DOHH2 (cell line): ENCODE measurements around the gene GHDC.

Experiments
- H3F3A ChIP-seq: fragments of 200-600 bp; sonication (generic), shearing (Covaris generic); 2 replicates; pipeline ENCODE4 v1.6.0; 2016; ENCODE audit warnings: antibody characterized with exemption, mild to moderate bottlenecking; ENCODE audit not compliant: control insufficient read depth, insufficient read depth
- H3K27ac ChIP-seq: fragments of 200-600 bp; sonication (generic); 2 replicates; pipeline ENCODE4 v1.5.1; 2014; ENCODE audit warnings: low read depth, mild to moderate bottlenecking, low read length, moderate library complexity
- H3K27me3 ChIP-seq: fragments of 200-600 bp; sonication (generic); 2 replicates; pipeline ENCODE4 v1.6.1; 2014; ENCODE audit warnings: mild to moderate bottlenecking, low read length, mixed read lengths; ENCODE audit not compliant: control insufficient read depth
- H3K36me3 ChIP-seq: fragments of 200-600 bp; sonication (generic); 2 replicates; pipeline ENCODE4 v1.6.1; 2014; ENCODE audit warnings: mild to moderate bottlenecking, low read length, moderate library complexity, mixed read lengths; ENCODE audit not compliant: control insufficient read depth
- H3K4me1 ChIP-seq: fragments of 200-600 bp; sonication (generic); 2 replicates; pipeline ENCODE4 v1.6.1; 2014; ENCODE audit warnings: mild to moderate bottlenecking, low read length, mixed read lengths; ENCODE audit not compliant: control insufficient read depth
- H3K4me2 ChIP-seq: fragments of 200-600 bp; sonication (generic); 2 replicates; pipeline ENCODE4 v1.6.0; 2014; ENCODE audit warnings: mild to moderate bottlenecking, low read length, moderate library complexity
- H3K4me3 ChIP-seq: fragments of 200-600 bp; sonication (generic); 2 replicates; pipeline ENCODE4 v1.5.1; 2014; ENCODE audit warnings: mild to moderate bottlenecking, low read length, mixed read lengths
- H3K79me2 ChIP-seq: fragments of 200-600 bp; sonication (generic); 2 replicates; pipeline ENCODE4 v1.6.1; 2014; ENCODE audit warnings: mild to moderate bottlenecking, low read length, mixed read lengths; ENCODE audit not compliant: control insufficient read depth
- H3K9me2 ChIP-seq: fragments of 200-600 bp; sonication (generic); replicated peaks from 2 replicates; pipeline ENCODE4 v1.6.1; 2014; ENCODE audit warnings: mild to moderate bottlenecking, low read length, mixed read lengths; ENCODE audit not compliant: control insufficient read depth
- H3K9me3 ChIP-seq: fragments of 200-600 bp; sonication (generic); 2 replicates; pipeline ENCODE4 v1.6.1; 2014; ENCODE audit warnings: antibody characterized with exemption, low read length, mixed read lengths; ENCODE audit not compliant: control insufficient read depth, insufficient read depth
- H4K20me1 ChIP-seq: fragments of 200-600 bp; sonication (generic); 2 replicates; pipeline ENCODE4 v1.6.0; 2014; ENCODE audit warnings: low read depth, mild to moderate bottlenecking, antibody characterized with exemption, low read length, moderate library complexity; ENCODE audit not compliant: control insufficient read depth, insufficient read depth
- CTCF ChIP-seq: fragments of 200-600 bp; sonication (generic); IDR thresholded peaks from one replicate; pipeline ENCODE4 v1.5.1; 2014; ENCODE audit warnings: antibody characterized with exemption, mild to moderate bottlenecking, low read depth, low read length; ENCODE audit not compliant: poor library complexity, severe bottlenecking
- EZH2phosphoT487 ChIP-seq: fragments of 200-600 bp; sonication (generic); IDR thresholded peaks from 2 replicates; pipeline ENCODE4 v1.6.1; 2017; ENCODE audit warnings: borderline replicate concordance, mild to moderate bottlenecking, antibody characterized with exemption, low read length, moderate library complexity, mixed read lengths

GHDC gene

GRCh38 chr17:42184713-42185620 lies 9.3 kb downstream of the GHDC start, which contains the start of gene HCRT:
Gene HCRT (minus strand): TSS chr17:42185452. CDS start chr17:42185365, 87 bp downstream.
- Histone ChIP-seq H3K9me2 (no peaks in the 10 kb centered on the region), H3K4me2 (peak within 1 kb of the TSS; percentile 92), H3F3A (no peaks in the 10 kb centered on the region), H3K27ac (no peak within 1 kb of the TSS), H3K36me3 (no peaks in the 10 kb centered on the region), H4K20me1 (no peaks in the 10 kb centered on the region), H3K9me3 (no peaks in the 10 kb centered on the region), H3K79me2 (no peaks in the 10 kb centered on the region), H3K4me3 (peak within 1 kb of the TSS; percentile 87), H3K27me3 (peaks cover 11% of the 10 kb centered on the region), H3K4me1 (peaks cover 41% of the 10 kb centered on the region)
- TF ChIP-seq EZH2phosphoT487 (no peak), CTCF (no peak)

DNA sequence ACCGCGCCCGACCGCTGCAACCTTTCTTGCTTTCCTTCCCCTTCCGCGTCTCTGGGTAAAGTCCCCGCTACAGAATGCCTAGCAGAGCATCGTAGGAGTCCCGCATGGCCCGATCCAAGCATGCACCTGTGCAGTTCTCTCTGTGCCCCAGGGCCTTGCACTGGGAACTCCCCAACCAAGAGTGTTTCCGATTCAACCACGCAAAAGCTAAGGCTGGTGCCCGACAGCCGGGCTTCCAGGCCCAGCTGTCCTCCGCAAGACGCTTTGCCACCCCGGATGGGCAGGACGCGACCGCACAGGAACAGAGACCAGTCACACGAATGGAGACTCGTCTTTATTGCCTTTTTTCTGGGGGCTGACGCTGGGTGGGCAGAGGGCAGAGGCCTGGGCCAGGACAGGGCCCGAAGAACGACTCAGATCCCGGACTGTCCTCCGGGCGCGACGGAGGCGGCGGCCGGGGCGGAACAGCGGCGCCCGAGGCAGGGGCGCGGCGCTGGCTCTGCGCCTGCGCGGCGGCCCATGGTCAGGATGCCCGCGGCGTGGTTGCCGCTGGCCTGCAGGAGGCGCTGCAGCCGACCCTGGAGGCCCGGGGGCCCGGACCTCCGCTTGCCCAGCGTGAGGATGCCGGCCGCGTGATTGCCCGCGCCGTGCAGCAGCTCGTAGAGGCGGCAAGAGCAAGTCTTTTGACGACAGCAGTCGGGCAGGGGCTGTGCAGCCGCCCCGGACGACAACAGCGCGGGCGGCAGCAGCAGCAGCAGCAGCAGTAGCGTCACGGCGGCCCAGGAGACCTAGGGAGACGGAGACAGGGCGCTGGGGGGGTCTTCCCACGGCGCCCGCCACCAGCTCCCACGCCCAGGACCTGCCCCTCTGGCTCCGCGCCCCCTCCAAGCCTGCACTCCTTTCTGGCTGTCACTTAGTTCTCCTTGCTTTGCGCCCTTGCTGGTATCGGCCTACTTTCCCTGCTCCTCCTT lies 10.3 kb downstream of the GHDC start:
- Histone ChIP-seq H3K79me2 (no peaks in the 10 kb centered on the region), H3K9me2 (no peaks in the 10 kb centered on the region), H3K27me3 (peaks cover 18% of the 10 kb centered on the region), H4K20me1 (no peaks in the 10 kb centered on the region), H3K36me3 (no peaks in the 10 kb centered on the region), H3K4me1 (peaks cover 50% of the 10 kb centered on the region), H3K9me3 (no peaks in the 10 kb centered on the region), H3F3A (peaks cover 7% of the 10 kb centered on the region; the same call in 1 of the 2 replicates), H3K27ac (peak overlapping the region; percentile 7; the same call in 1 of the 2 replicates), H3K4me2 (peak overlapping the region; percentile 92), H3K4me3 (peak overlapping the region; percentile 87)
- TF ChIP-seq EZH2phosphoT487 (no peak), CTCF (peak; percentile 85)

DNA sequence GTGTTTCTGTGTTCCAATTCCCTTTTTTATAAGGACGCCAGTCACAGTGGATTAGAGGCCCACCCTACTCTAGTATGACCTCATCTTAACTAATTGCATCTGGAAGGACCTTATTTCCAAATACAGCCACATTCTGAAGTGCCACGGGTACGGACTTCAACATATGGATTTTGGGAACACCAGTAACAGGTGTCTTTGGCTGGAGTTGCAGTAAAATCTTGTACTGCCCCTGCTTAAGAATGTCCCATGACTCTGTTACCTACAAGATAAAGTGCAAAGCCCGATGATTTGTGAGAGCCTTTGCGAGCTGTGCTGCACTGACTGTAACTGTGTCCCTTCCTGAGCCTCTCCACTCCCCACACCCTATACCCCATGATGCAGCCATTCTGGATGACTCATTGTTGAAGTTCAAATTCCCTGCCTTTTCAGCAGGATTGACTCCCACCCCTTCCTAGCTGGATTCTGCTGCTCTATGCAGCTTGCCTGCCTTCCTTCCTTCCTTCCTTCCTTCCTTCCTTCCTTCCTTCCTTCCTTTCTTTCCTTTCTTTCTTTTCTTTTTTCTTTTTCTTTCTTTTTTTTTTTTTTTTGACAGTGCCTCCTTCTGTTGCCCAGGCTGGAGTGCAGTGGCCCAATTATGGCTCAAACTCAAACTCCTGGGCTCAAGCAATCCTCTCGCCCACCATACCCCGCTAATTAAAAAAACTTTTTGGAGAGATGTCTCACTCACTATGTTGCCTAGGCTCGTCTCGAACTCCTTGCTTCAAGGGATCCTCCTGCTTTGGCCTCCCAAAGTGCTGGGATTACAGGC lies 11.2 kb downstream of the GHDC start:
- peak overlapping the region; percentile 87 for H3K4me3 ChIP-seq
- H3K27ac ChIP-seq = peak overlapping the region; percentile 7; the same call in 1 of the 2 replicates
- H4K20me1 ChIP-seq = no peaks in the 10 kb centered on the region
- no peaks in the 10 kb centered on the region for H3K36me3 ChIP-seq
- peaks cover 19% of the 10 kb centered on the region for H3K27me3 ChIP-seq
- TF ChIP-seq EZH2phosphoT487 = no peak
- no peak for TF ChIP-seq CTCF
- peaks cover 8% of the 10 kb centered on the region; the same call in 1 of the 2 replicates for H3F3A ChIP-seq
- no peaks in the 10 kb centered on the region for H3K9me3 ChIP-seq
- H3K4me2 ChIP-seq = peak overlapping the region; percentile 92
- H3K4me1 ChIP-seq = peaks cover 59% of the 10 kb centered on the region
- H3K79me2 ChIP-seq = no peaks in the 10 kb centered on the region
- no peaks in the 10 kb centered on the region for H3K9me2 ChIP-seq
